GM12878 (cell line): Measurements from ENCODE around the gene RAPGEF1. TPM values are rescaled to one million over a fixed set of nuclear protein-coding genes. Genes with fewer than 3 reads are reported as not detected.

Experiments
- ATAC-seq: fragments of 200-7000 bp; cut with Tn5 transposase; 3 replicates; pipeline ENCODE4 v1.9.1; 2020; ENCODE audit warnings: mild to moderate bottlenecking, moderate library complexity
- BruUV-seq: library from RNA; stranded (reverse); fragments of 400-500 nt; replicated peaks from 2 replicates; lab custom pipeline; 2021; lab: Mats Ljungman, UMichigan
- CTCF ChIA-PET: fragments of 300-600 bp; sonication (Branson Sonifier 250); formaldehyde crosslinking; extraction: SDS; loops from one replicate; lab custom pipeline; 2021; ENCODE audit warnings: inconsistent platforms; lab: Yijun Ruan, JAX
- POLR2A ChIA-PET: fragments of 350-600 bp; formaldehyde crosslinking; extraction: SDS; loops from one replicate; lab custom pipeline; 2021; ENCODE audit warnings: inconsistent platforms; lab: Charles Lee
- RAD21 ChIA-PET: fragments of 300-600 bp; sonication (Branson Sonifier 250); formaldehyde crosslinking; loops from one replicate; lab custom pipeline; 2023; ENCODE audit warnings: antibody characterized with exemption; ENCODE audit not compliant: unreplicated experiment; lab: Charles Lee
- SMC1A ChIA-PET: fragments of 300-600 bp; sonication (Branson Sonifier 250); formaldehyde crosslinking; loops from one replicate; lab custom pipeline; 2023; ENCODE audit not compliant: unreplicated experiment, uncharacterized antibody; lab: Charles Lee
- DNase-seq: peaks from one replicate; pipeline ENCODE4 v3.0.0-alpha.2; 2011; ENCODE audit warnings: low read depth, low spot score
- FAIRE-seq: peaks from 3 replicates; lab custom pipeline; 2011; peaks lifted over from hg19 to GRCh38; lab: Jason Lieb, UNC
- H2AFZ ChIP-seq: 2 replicates; pipeline ENCODE4 v1.6.0; 2011; ENCODE audit warnings: low read depth, low read length, control low read depth; ENCODE audit not compliant: control insufficient read depth
- H3K27ac ChIP-seq: 2 replicates; pipeline ENCODE4 v1.5.1; 2011; ENCODE audit warnings: control low read depth; ENCODE audit not compliant: control insufficient read depth, insufficient read depth
- H3K27me3 ChIP-seq, 2 experiments: replicated peaks in 1 of 2; 2 replicates each; pipeline versions ENCODE4 v1.6.0 to v1.6.1; 2011; ENCODE audit warnings: low read length in 1 of 2; ENCODE audit not compliant: control insufficient read depth in 2 of 2, insufficient read depth in 2 of 2
- H3K36me3 ChIP-seq, 2 experiments: 2 replicates each; pipeline ENCODE4 v1.5.1; 2011; ENCODE audit warnings: low read length in 1 of 2; ENCODE audit not compliant: control insufficient read depth in 2 of 2, insufficient read depth in 2 of 2
- H3K4me1 ChIP-seq: 2 replicates; pipeline ENCODE4 v1.6.1; 2011; ENCODE audit warnings: mild to moderate bottlenecking, low read length, moderate library complexity, mixed read lengths; ENCODE audit not compliant: control insufficient read depth, insufficient read depth
- H3K4me2 ChIP-seq: 2 replicates; pipeline ENCODE4 v1.6.0; 2011; ENCODE audit warnings: control low read depth; ENCODE audit not compliant: control insufficient read depth, insufficient read depth
- H3K4me3 ChIP-seq: fragments of 200-600 bp; sonication (generic); 2 replicates; pipeline ENCODE4 v1.5.1; 2016
- H3K79me2 ChIP-seq: 2 replicates; pipeline ENCODE4 v1.6.0; 2011; ENCODE audit warnings: low read length; ENCODE audit not compliant: control insufficient read depth, insufficient read depth
- H3K9ac ChIP-seq: 2 replicates; pipeline ENCODE4 v1.8.0; 2011; ENCODE audit warnings: low read length, control low read depth, mixed read lengths; ENCODE audit not compliant: control insufficient read depth, insufficient read depth
- H3K9me3 ChIP-seq: replicated peaks from 3 replicates; pipeline ENCODE4 v1.5.1; 2011; ENCODE audit warnings: mild to moderate bottlenecking, low read length; ENCODE audit not compliant: control insufficient read depth, insufficient read depth
- H4K20me1 ChIP-seq: 2 replicates; pipeline ENCODE4 v1.6.0; 2011; ENCODE audit not compliant: control insufficient read depth, insufficient read depth
- BMI1 ChIP-seq: fragments of 450-650 bp; IDR thresholded peaks from 2 replicates; pipeline ENCODE4 v1.6.1; 2016; ENCODE audit warnings: mild to moderate bottlenecking, moderate library complexity, borderline replicate concordance
- IKZF1 ChIP-seq: fragments of 450-650 bp; conservative IDR thresholded peaks from 2 replicates; pipeline ENCODE4 v1.6.1; 2017; ENCODE audit warnings: antibody characterized with exemption, mild to moderate bottlenecking
- IRF4 ChIP-seq: IDR thresholded peaks from 2 replicates; pipeline ENCODE4 v1.6.1; 2011; ENCODE audit warnings: low read depth, low read length
- JUND ChIP-seq: IDR thresholded peaks from 2 replicates; pipeline ENCODE4 v1.6.1; 2012; ENCODE audit warnings: low read depth, mild to moderate bottlenecking, low read length, improper control_type of control experiment, moderate library complexity
- MXI1 ChIP-seq: fragments of 150-350 bp; IDR thresholded peaks from 2 replicates; pipeline ENCODE4 v1.6.1; 2011; ENCODE audit warnings: low read depth, mild to moderate bottlenecking, inconsistent platforms, low read length, improper control_type of control experiment
- NBN ChIP-seq: fragments of 450-650 bp; IDR thresholded peaks from 2 replicates; pipeline ENCODE4 v1.6.1; 2016
- PAX5 ChIP-seq: IDR thresholded peaks from 2 replicates; pipeline ENCODE4 v1.6.1; 2011; ENCODE audit warnings: low read depth, low read length, borderline replicate concordance
- SMARCA5 ChIP-seq: fragments of 450-650 bp; IDR thresholded peaks from 2 replicates; pipeline ENCODE4 v1.6.1; 2017; ENCODE audit warnings: mild to moderate bottlenecking
- SMC3 ChIP-seq: IDR thresholded peaks from 2 replicates; pipeline ENCODE4 v1.6.1; 2011; ENCODE audit warnings: low read length, improper control_type of control experiment, borderline replicate concordance
- TARDBP ChIP-seq: IDR thresholded peaks from 2 replicates; pipeline ENCODE4 v1.6.1; 2016; ENCODE audit warnings: borderline replicate concordance
- ZBTB40 ChIP-seq: fragments of 450-650 bp; IDR thresholded peaks from 2 replicates; pipeline ENCODE4 v1.6.1; 2016; ENCODE audit warnings: mild to moderate bottlenecking, moderate library complexity, borderline replicate concordance
- ZNF687 ChIP-seq: fragments of 450-650 bp; IDR thresholded peaks from 2 replicates; pipeline ENCODE4 v1.6.1; 2017; ENCODE audit warnings: mild to moderate bottlenecking, moderate library complexity
- ZSCAN29 ChIP-seq: fragments of 450-650 bp; IDR thresholded peaks from 2 replicates; pipeline ENCODE4 v1.6.1; 2017; ENCODE audit warnings: mild to moderate bottlenecking, moderate library complexity
- WGBS: methylation state at CpG from one replicate; pipeline ENCODE4 v1.1.6; 2016; ENCODE audit warnings: low lambda C conversion rate; ENCODE audit not compliant: insufficient replicate concordance, insufficient coverage; ENCODE audit errors: missing lambda C conversion rate; 5-methylcytosine and 5-hydroxymethylcytosine counted together
- in situ Hi-C: fragments of 300-500 bp; cut with MboI; formaldehyde crosslinking; loops from 9 replicates; pipeline ENCODE4 v1.14.3; 2018; ENCODE audit warnings: mixed read lengths
- intact Hi-C: fragments of 100-400 bp; cut with micrococcal nuclease; formaldehyde crosslinking; loops from one replicate; pipeline ENCODE4 v1.14.2; 2022; ENCODE audit not compliant: unreplicated experiment
- polyA plus RNA-seq, 11 experiments: library from polyadenylated mRNA; depleted of rRNA in 4 of 11; unstranded in 6 of 11; stranded (reverse) in 5 of 11; fragments of >200 nt; fragmentation: Nextera tagmentation in 4 of 11; fragmentation: Illumina TruSeq in 1 of 11; extraction: Ambion mirVana in 4 of 11; extraction: Trizol in 1 of 11; gene quantifications; 1 replicate in 1 of 11; 2 replicates in 10 of 11; pipeline versions ENCODE4 v1.2.1 to v1.2.3, GENCODE V29; 2011 to 2016; ENCODE audit warnings: inconsistent platforms in 2 of 11, missing spikeins in 2 of 11, low read depth in 1 of 11
- total RNA-seq, 4 experiments: library from RNA; depleted of rRNA in 3 of 4; stranded (reverse); fragments of >200 nt in 3 of 4; fragmentation: Illumina TruSeq in 1 of 4; extraction: Trizol in 1 of 4; gene quantifications; 2 replicates each; pipeline versions ENCODE4 v1.2.1 to v1.2.3, GENCODE V29; 2013 to 2021

RAPGEF1 gene
- total and polyA plus RNA-seq, 10 of the 15 experiments (the other 5 are each of a cell fraction or from before 2014, with no cell fraction given): 0.42 to 113 (median 45.9) TPM

GRCh38 chr9:131740898-131741297, 1.0 kb upstream of the RAPGEF1 start:
- POLR2A ChIA-PET: interaction anchor here (0.7 to 17.4 kb wide), 2 partner anchors 22 to 64 kb away, joined by 3 to 271 read pairs; no protein-coding TSS in a partner anchor
- Histone ChIP-seq H3K4me1 (peaks cover 34% of the 10 kb centered on the region), H2AFZ (no peak overlapping the region), H3K27ac (no peak overlapping the region), H3K9me3 (no peaks in the 10 kb centered on the region), H3K4me3 (no peak overlapping the region), H3K4me2 (no peak overlapping the region), H4K20me1 (no peaks in the 10 kb centered on the region), H3K27me3 (no peaks in the 10 kb centered on the region), H3K36me3 (no peaks in the 10 kb centered on the region), H3K9ac (no peak overlapping the region), H3K79me2 (peaks cover 39% of the 10 kb centered on the region)
- RAD21 ChIA-PET: interaction anchor here (1.1 to 3.7 kb wide), 4 partner anchors 110 to 145 kb away, joined by 3 to 31 read pairs (median 4); no protein-coding TSS in a partner anchor
- SMC1A ChIA-PET: interaction anchor here (0.8 to 17.2 kb wide), 7 partner anchors 12 to 150 kb away, joined by 3 to 535 read pairs (median 6); no protein-coding TSS in a partner anchor
- no TSS peak for BruUV-seq
- TF ChIP-seq TARDBP (no peak), ZBTB40 (no peak), PAX5 (no peak), BMI1 (no peak), NBN (no peak), JUND (no peak), IKZF1 (no peak), MXI1 (no peak), ZNF687 (no peak), SMARCA5 (no peak), ZSCAN29 (no peak), SMC3 (no peak), IRF4 (no peak)
- FAIRE-seq (no peak), ATAC-seq (no peak), DNase-seq (no peak)
- intact Hi-C loops (loop anchor here (10.0 kb wide), 1 partner anchor 206 kb away; the partner anchor contains the start of gene UCK1), in situ Hi-C loops (loop anchor here (5.0 kb wide), 2 partner anchors 149 to 389 kb away; no protein-coding TSS in a partner anchor)
- WGBS: 69% methylated on average over 5 of the region's 5 CpGs
- CTCF ChIA-PET: interaction anchor here (0.6 to 17.1 kb wide), 18 partner anchors 9 to 150 kb away, joined by 3 to 197 read pairs (median 5); no protein-coding TSS in a partner anchor
